HepG2 (cell line): ENCODE measurements around the gene DST. TPM values are rescaled to one million over a fixed set of nuclear protein-coding genes. Genes with fewer than 3 reads are reported as not detected.

Experiments
- ATAC-seq: fragments of 200-7000 bp; cut with Tn5 transposase; 3 replicates; pipeline ENCODE4 v1.9.1; 2020; ENCODE audit warnings: mild to moderate bottlenecking, moderate library complexity
- BruUV-seq: library from RNA; stranded (reverse); fragments of 400-500 nt; replicated peaks from 2 replicates; lab custom pipeline; 2021; lab: Mats Ljungman, UMichigan
- CTCF ChIA-PET: fragments of 300-600 bp; formaldehyde crosslinking; extraction: SDS; loops from one replicate; lab custom pipeline; 2021; ENCODE audit warnings: low total read pairs, inconsistent platforms, low intra/inter-chr PET ratio; lab: Yijun Ruan, JAX
- POLR2A ChIA-PET: fragments of 350-600 bp; sonication (Branson Sonifier 250); formaldehyde crosslinking; loops from one replicate; lab custom pipeline; 2020; ENCODE audit warnings: antibody characterized with exemption, inconsistent platforms; lab: Yijun Ruan, JAX
- DNase-seq: peaks from one replicate; pipeline ENCODE4 v3.0.0-alpha.2; 2015; ENCODE audit warnings: low spot score
- FAIRE-seq: peaks from 3 replicates; lab custom pipeline; 2011; peaks lifted over from hg19 to GRCh38; lab: Jason Lieb, UNC
- H2AFZ ChIP-seq: one replicate; pipeline ENCODE4 v1.6.1; 2011; ENCODE audit warnings: low read length, inconsistent platforms
- H3K27ac ChIP-seq: fragments of 300-600 bp; 3 replicates; pipeline ENCODE4 v1.8.0; 2011; ENCODE audit warnings: mixed run types, mild to moderate bottlenecking, mixed read lengths, low read length, inconsistent platforms; ENCODE audit not compliant: insufficient read depth; ENCODE audit errors: extremely low read length
- H3K27me3 ChIP-seq, 2 experiments: fragments of 200-600 bp in 1 of 2; 2 replicates in 1 of 2; 3 replicates in 1 of 2; pipeline versions ENCODE4 v1.6.0 to v1.8.0; 2011; ENCODE audit warnings: low read length in 2 of 2, mild to moderate bottlenecking in 2 of 2, moderate library complexity in 2 of 2, inconsistent platforms in 1 of 2; ENCODE audit not compliant: insufficient read depth in 2 of 2, control insufficient read depth in 1 of 2
- H3K36me3 ChIP-seq, 2 experiments: fragments of 200-600 bp in 1 of 2; replicated peaks in 1 of 2; 2 replicates in 1 of 2; 3 replicates in 1 of 2; pipeline versions ENCODE4 v1.5.1 to v1.8.0; 2011; ENCODE audit warnings: low read length in 2 of 2, inconsistent platforms in 1 of 2; ENCODE audit not compliant: insufficient read depth in 2 of 2, control insufficient read depth in 1 of 2
- H3K4me1 ChIP-seq: 2 replicates; pipeline ENCODE4 v1.5.1; 2012; ENCODE audit warnings: low read length, inconsistent platforms; ENCODE audit not compliant: insufficient read depth
- H3K4me2 ChIP-seq: 2 replicates; pipeline ENCODE4 v1.6.0; 2011; ENCODE audit warnings: low read depth, low read length, inconsistent platforms
- H3K4me3 ChIP-seq, 3 experiments: fragments of 200-600 bp in 1 of 3; sonication (generic), shearing (Covaris generic) in 1 of 3; replicated peaks in 1 of 3; 2 replicates each; pipeline ENCODE4 v1.5.1; 2011 to 2016; ENCODE audit warnings: low read length in 3 of 3, inconsistent platforms in 2 of 3, low read depth in 2 of 3, mild to moderate bottlenecking in 2 of 3, control low read depth in 1 of 3, mixed read lengths in 1 of 3; ENCODE audit not compliant: insufficient read depth in 1 of 3
- H3K79me2 ChIP-seq: one replicate; pipeline ENCODE4 v1.6.1; 2011; ENCODE audit warnings: low read length, inconsistent platforms; ENCODE audit not compliant: insufficient read depth
- H3K9ac ChIP-seq: 2 replicates; pipeline ENCODE4 v1.6.0; 2011; ENCODE audit warnings: mild to moderate bottlenecking, low read depth, low read length, inconsistent platforms; ENCODE audit not compliant: insufficient read depth
- H3K9me3 ChIP-seq: 2 replicates; pipeline ENCODE4 v1.5.1; 2012; ENCODE audit warnings: mild to moderate bottlenecking, low read length
- H4K20me1 ChIP-seq: 2 replicates; pipeline ENCODE4 v1.6.0; 2011; ENCODE audit warnings: inconsistent platforms, mild to moderate bottlenecking, low read length, moderate library complexity; ENCODE audit not compliant: insufficient read depth
- AHDC1 ChIP-seq: sonication (generic); formaldehyde crosslinking; IDR thresholded peaks from 2 replicates; pipeline ENCODE4 v1.5.1; 2020; ENCODE audit warnings: mild to moderate bottlenecking, missing genetic modification reagents, borderline replicate concordance
- MAF1 ChIP-seq: sonication (generic); formaldehyde crosslinking; IDR thresholded peaks from 2 replicates; pipeline ENCODE4 v1.5.0; 2020; ENCODE audit warnings: missing genetic modification reagents, borderline replicate concordance
- NCOR1 ChIP-seq: fragments of 200-600 bp; sonication (generic); IDR thresholded peaks from 2 replicates; pipeline ENCODE4 v1.7.0; 2017; ENCODE audit warnings: antibody characterized with exemption, low read length, borderline replicate concordance
- RCOR2 ChIP-seq: IDR thresholded peaks from 2 replicates; pipeline ENCODE4 v1.6.1; 2016; ENCODE audit warnings: missing biosample characterization, missing genetic modification reagents
- RERE ChIP-seq: IDR thresholded peaks from 2 replicates; pipeline ENCODE4 v1.6.1; 2016; ENCODE audit warnings: low read depth, missing genetic modification reagents, missing compliant biosample characterization
- SMAD9 ChIP-seq: sonication (generic); formaldehyde crosslinking; IDR thresholded peaks from 2 replicates; pipeline ENCODE4 v1.5.1; 2020; ENCODE audit warnings: mild to moderate bottlenecking, missing genetic modification reagents
- SRSF4 ChIP-seq: fragments of 200-400 bp; formaldehyde crosslinking; IDR thresholded peaks from one replicate; pipeline ENCODE4 v1.6.1; 2018; ENCODE audit warnings: mild to moderate bottlenecking, low read depth, low read length, moderate library complexity; ENCODE audit not compliant: poor library complexity, severe bottlenecking
- TCF7 ChIP-seq: sonication (generic); IDR thresholded peaks from 2 replicates; pipeline ENCODE4 v1.6.1; 2016; ENCODE audit warnings: antibody characterized with exemption, low read depth
- XRCC5 ChIP-seq: fragments of 200-400 bp; formaldehyde crosslinking; optimal IDR thresholded peaks from 2 replicates; pipeline ENCODE3; 2017; ENCODE audit warnings: mild to moderate bottlenecking, low read length
- ZNF138 ChIP-seq: sonication (generic); formaldehyde crosslinking; IDR thresholded peaks from 2 replicates; pipeline ENCODE4 v1.5.0; 2020; ENCODE audit warnings: mild to moderate bottlenecking, low read depth, missing genetic modification reagents
- ZNF790 ChIP-seq: sonication (generic); formaldehyde crosslinking; IDR thresholded peaks from 2 replicates; pipeline ENCODE4 v1.8.0; 2022; ENCODE audit warnings: missing genetic modification reagents, mild to moderate bottlenecking, borderline replicate concordance
- WGBS: methylation state at CpG from one replicate; pipeline ENCODE4 v1.1.6; 2017; ENCODE audit warnings: low lambda C conversion rate; 5-methylcytosine and 5-hydroxymethylcytosine counted together
- in situ Hi-C: cut with HindIII; loops from 2 replicates; pipeline ENCODE4 v1.10.0; 2017; ENCODE audit warnings: low pct_unique_long_range_greater_than_20kb; ENCODE audit not compliant: extremely low pct_ligation_motif_present
- intact Hi-C: fragments of 100-400 bp; cut with micrococcal nuclease; formaldehyde crosslinking; loops from one replicate; pipeline ENCODE4 v1.10.0; 2022; ENCODE audit not compliant: unreplicated experiment
- polyA plus RNA-seq, 8 experiments: library from polyadenylated mRNA; depleted of rRNA in 3 of 8; stranded (reverse) in 7 of 8; unstranded in 1 of 8; fragments of >200 nt; fragmentation: Illumina TruSeq in 4 of 8; extraction: Trizol in 4 of 8; gene quantifications; 2 replicates each; pipeline versions ENCODE4 v1.2.1 to v1.2.3, GENCODE V29; 2011 to 2016; ENCODE audit warnings: low read depth in 4 of 8, missing spikeins in 1 of 8, mixed read lengths in 1 of 8; ENCODE audit not compliant: insufficient read depth in 1 of 8
- total RNA-seq, 5 experiments: library from RNA; depleted of rRNA; stranded (reverse); fragments of >200 nt; fragmentation: Illumina TruSeq; extraction: Trizol; gene quantifications; 2 replicates each; pipeline ENCODE4 v1.2.3, GENCODE V29; 2016; ENCODE audit warnings: low read depth in 1 of 5

Gene DST
- total and polyA plus RNA-seq, 2 of the 13 experiments (the other 11 are each of a cell fraction or from before 2014, with no cell fraction given), result 64.4 to 89.0 TPM

- TF ChIP-seq RCOR2 (CRISPR knock-in tag), result no peak
Observed at GRCh38 chr6:56652231-56652630, 9.5 kb upstream of the DST start (continued).

GRCh38 chr6:56650191-56650590, 7.5 kb upstream of the DST start:
- Histone ChIP-seq H3K4me1 (peaks cover 45% of the 10 kb centered on the region), H3K36me3 (peaks cover 8 to 14% of the 10 kb centered on the region in 2 experiments; a peak in 4 of 5 replicates), H4K20me1 (no peaks in the 10 kb centered on the region), H3K9me3 (no peaks in the 10 kb centered on the region), H3K9ac (no peak overlapping the region), H3K4me3 (no peak overlapping the region), H3K27me3 (no peaks in the 10 kb centered on the region), H3K4me2 (no peak overlapping the region), H3K27ac (no peak overlapping the region), H2AFZ (no peak overlapping the region), H3K79me2 (no peaks in the 10 kb centered on the region)
- CTCF ChIA-PET, result no interaction called here
- no peak for DNase-seq
- POLR2A ChIA-PET, result interaction anchor here (1.0 to 1.4 kb wide), 2 partner anchors 35 to 40 kb away, joined by 3 to 4 read pairs; no protein-coding TSS in a partner anchor
- no TSS peak for BruUV-seq
- ATAC-seq, result no peak
- intact Hi-C loops (no loop called here), in situ Hi-C loops (no loop called here)
- WGBS, result 98% methylated on average over 1 of the region's 1 CpG
- no peak for FAIRE-seq
- no peak for TF ChIP-seq NCOR1
- no peak for TF ChIP-seq TCF7
- TF ChIP-seq SRSF4, result no peak
- TF ChIP-seq ZNF790, result no peak
- TF ChIP-seq XRCC5, result no peak
- TF ChIP-seq SMAD9 (CRISPR knock-in tag), result no peak
- no peak for TF ChIP-seq ZNF138 (CRISPR knock-in tag)
- no peak for TF ChIP-seq RERE (CRISPR knock-in tag)
- TF ChIP-seq MAF1 (CRISPR knock-in tag), result no peak
- TF ChIP-seq AHDC1 (CRISPR knock-in tag), result no peak
